Large intestine (tissue), 3 donors: ENCODE measurements around the gene BABAM2. TPM values are rescaled to one million over a fixed set of nuclear protein-coding genes. Genes with fewer than 3 reads are reported as not detected.

Source experiments
- DNase-seq, 2 donors: peaks; one replicate each; pipeline versions ENCODE4 v3.0.0 to v3.0.0-alpha.2; 2013
- H3K27ac ChIP-seq: one replicate; pipeline ENCODE4 v1.5.1; 2013; ENCODE audit warnings: low read length
- H3K27me3 ChIP-seq: 2 replicates; pipeline ENCODE4 v1.6.1; 2013; ENCODE audit warnings: low read length; ENCODE audit not compliant: control insufficient read depth, insufficient read depth
- H3K36me3 ChIP-seq: 2 replicates; pipeline ENCODE4 v1.6.1; 2013; ENCODE audit warnings: low read length; ENCODE audit not compliant: control insufficient read depth, insufficient read depth
- H3K4me1 ChIP-seq: one replicate; pipeline ENCODE4 v1.6.1; 2013; ENCODE audit warnings: low read length; ENCODE audit not compliant: control insufficient read depth, insufficient read depth
- H3K4me3 ChIP-seq: one replicate; pipeline ENCODE4 v1.5.1; 2013; ENCODE audit warnings: low read length
- H3K9me3 ChIP-seq: one replicate; pipeline ENCODE4 v1.6.1; 2013; ENCODE audit warnings: mild to moderate bottlenecking, low read depth, low read length, moderate library complexity; ENCODE audit not compliant: control insufficient read depth
- WGBS: methylation state at CpG from one replicate; pipeline ENCODE4 v1.1.5; 2013; ENCODE audit warnings: low lambda C conversion rate; ENCODE audit not compliant: insufficient coverage; 5-methylcytosine and 5-hydroxymethylcytosine counted together
- polyA plus RNA-seq: library from polyadenylated mRNA; unstranded; fragments of 120-200 nt; gene quantifications from one replicate; pipeline ENCODE4 v1.2.1, GENCODE V29; 2013

The BABAM2 gene
- polyA plus RNA-seq, 1 donor, result 32.0 TPM

DNA sequence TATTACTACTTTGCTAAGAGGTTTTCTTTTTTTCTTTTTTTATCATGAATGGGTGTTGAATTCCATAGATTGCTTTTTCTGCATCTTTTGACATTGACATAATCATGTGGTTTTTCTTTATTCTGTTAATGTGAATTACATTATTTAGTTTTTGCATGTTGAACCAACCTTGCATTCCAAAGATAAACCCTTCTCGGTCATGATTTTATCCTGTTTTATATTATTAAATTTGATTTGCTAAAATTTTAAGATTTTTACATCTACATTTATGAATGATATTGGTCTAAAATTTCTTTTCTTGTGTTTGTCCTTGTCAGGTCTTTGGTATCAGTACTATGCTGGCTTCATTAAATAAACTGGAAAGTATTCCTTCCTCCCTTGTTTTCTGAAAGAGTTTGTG is 414.7 kb downstream of the BABAM2 start:
- no peaks in the 10 kb centered on the region for H3K4me1 ChIP-seq
- WGBS, result 100% methylated on average over 1 of the region's 1 CpG
- no peaks in the 10 kb centered on the region for H3K27me3 ChIP-seq
- peaks cover 8% of the 10 kb centered on the region for H3K36me3 ChIP-seq
- DNase-seq, result no peak
- no peaks in the 10 kb centered on the region for H3K9me3 ChIP-seq
- H3K4me3 ChIP-seq, result no peak overlapping the region
- no peak overlapping the region for H3K27ac ChIP-seq

GRCh38 chr2:28310107-28310506 is 419.6 kb downstream of the BABAM2 start:
- no peak overlapping the region for H3K4me3 ChIP-seq
- no peaks in the 10 kb centered on the region for H3K27me3 ChIP-seq
- no peak overlapping the region for H3K27ac ChIP-seq
- no peaks in the 10 kb centered on the region for H3K4me1 ChIP-seq
- WGBS, result no CpG with 5 or more reads among the region's 2 CpGs
- H3K36me3 ChIP-seq, result peaks cover 10% of the 10 kb centered on the region
- H3K9me3 ChIP-seq, result no peaks in the 10 kb centered on the region
- no peak for DNase-seq

GRCh38 chr2:28311660-28312249 is 421.2 kb downstream of the BABAM2 start:
- WGBS, result no CpG with 5 or more reads among the region's 7 CpGs
- no peaks in the 10 kb centered on the region for H3K27me3 ChIP-seq
- H3K4me1 ChIP-seq, result no peaks in the 10 kb centered on the region
- peaks cover 10% of the 10 kb centered on the region for H3K36me3 ChIP-seq
- H3K27ac ChIP-seq, result no peak overlapping the region
- DNase-seq, result no peak
- no peak overlapping the region for H3K4me3 ChIP-seq
- H3K9me3 ChIP-seq, result no peaks in the 10 kb centered on the region

GRCh38 chr2:28312307-28313219 is 422.0 kb downstream of the BABAM2 start:
- WGBS, result 100% methylated on average over 1 of the region's 6 CpGs
- Histone ChIP-seq H3K27ac (no peak overlapping the region), H3K4me3 (no peak overlapping the region), H3K27me3 (no peaks in the 10 kb centered on the region), H3K36me3 (peaks cover 10% of the 10 kb centered on the region), H3K4me1 (no peaks in the 10 kb centered on the region), H3K9me3 (no peaks in the 10 kb centered on the region)
- DNase-seq, result no peak

DNA sequence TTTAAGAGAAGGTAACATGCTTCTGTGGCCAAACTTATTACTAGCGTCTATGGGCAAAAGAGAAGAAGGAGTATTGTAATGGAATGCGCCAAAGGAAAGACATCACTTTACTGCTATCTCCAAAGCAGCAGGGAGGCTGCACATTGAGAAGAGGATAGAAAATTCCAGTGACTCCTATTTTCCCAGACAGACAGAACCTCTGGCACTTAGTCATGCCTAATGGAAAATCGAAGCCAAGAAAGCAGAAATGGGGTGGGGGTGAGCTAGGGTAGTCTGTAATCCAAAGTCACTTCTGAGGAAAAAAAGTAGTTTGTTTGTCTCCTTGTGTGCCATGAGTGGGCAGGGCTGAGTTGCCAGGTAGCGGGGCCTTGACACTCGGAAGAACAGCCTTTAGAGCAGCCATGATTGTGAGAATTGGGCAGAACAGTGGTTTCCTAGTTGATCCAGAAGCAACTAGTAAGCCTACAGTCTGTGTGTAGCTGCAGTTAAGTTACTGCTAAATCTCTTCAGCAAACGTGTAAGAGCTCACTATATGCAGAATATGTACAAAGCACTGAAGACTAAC is 422.8 kb downstream of the BABAM2 start:
- H3K36me3 ChIP-seq, result peaks cover 5% of the 10 kb centered on the region
- no peak for DNase-seq
- no peak overlapping the region for H3K4me3 ChIP-seq
- H3K27me3 ChIP-seq, result no peaks in the 10 kb centered on the region
- WGBS, result 80% methylated on average over 2 of the region's 6 CpGs
- H3K27ac ChIP-seq, result no peak overlapping the region
- no peaks in the 10 kb centered on the region for H3K9me3 ChIP-seq
- no peaks in the 10 kb centered on the region for H3K4me1 ChIP-seq

- H3K27me3 ChIP-seq, result no peaks in the 10 kb centered on the region
- DNase-seq, result no peak
- H3K27ac ChIP-seq, result no peak overlapping the region
- H3K4me3 ChIP-seq, result no peak overlapping the region
- H3K9me3 ChIP-seq, result no peaks in the 10 kb centered on the region
- peaks cover 4% of the 10 kb centered on the region for H3K36me3 ChIP-seq
- H3K4me1 ChIP-seq, result no peaks in the 10 kb centered on the region
Measured at GRCh38 chr2:28314968-28315367, 424.4 kb downstream of the BABAM2 start.

DNA sequence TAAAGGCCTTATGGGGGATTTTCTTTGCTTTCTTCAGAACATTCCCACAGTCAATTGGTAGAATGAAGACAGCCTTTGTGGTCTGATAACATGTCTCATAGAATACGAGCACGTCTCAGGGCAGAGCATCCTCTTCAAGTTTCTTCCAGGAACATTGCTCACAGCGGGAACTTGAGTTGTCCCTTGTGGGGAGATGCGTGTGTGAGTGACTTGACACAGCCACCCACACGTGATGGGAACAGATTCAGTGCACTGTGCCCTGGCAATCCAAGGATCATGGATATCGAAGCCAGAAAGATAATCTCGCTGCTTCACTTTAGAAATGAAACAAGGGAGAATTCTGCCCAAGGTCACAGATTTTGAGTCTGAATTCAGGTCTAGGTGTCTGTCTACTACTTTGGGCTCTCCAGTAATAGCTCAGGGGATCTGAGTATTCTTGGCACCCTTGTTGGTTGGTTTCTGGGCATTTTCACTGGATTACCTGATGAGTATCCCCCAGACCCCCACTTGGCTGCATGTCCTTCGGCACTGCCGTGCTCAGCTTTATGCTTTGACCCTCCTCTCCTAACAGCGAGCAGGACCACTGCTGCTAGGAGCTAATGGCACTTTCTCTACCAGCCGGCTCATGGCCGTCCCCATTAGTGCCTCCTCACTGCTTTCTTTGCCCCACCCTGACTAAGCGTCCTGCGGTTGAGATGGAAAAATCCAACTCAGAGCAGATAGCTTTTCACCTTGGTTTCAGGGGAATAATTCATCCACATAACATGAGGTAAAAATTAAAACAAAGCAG is 426.2 kb downstream of the BABAM2 start:
- Histone ChIP-seq H3K4me1 (no peaks in the 10 kb centered on the region), H3K27ac (no peak overlapping the region), H3K4me3 (no peak overlapping the region), H3K9me3 (no peaks in the 10 kb centered on the region), H3K27me3 (no peaks in the 10 kb centered on the region), H3K36me3 (no peaks in the 10 kb centered on the region)
- no peak for DNase-seq
- WGBS, result 90% methylated on average over 2 of the region's 14 CpGs

DNA sequence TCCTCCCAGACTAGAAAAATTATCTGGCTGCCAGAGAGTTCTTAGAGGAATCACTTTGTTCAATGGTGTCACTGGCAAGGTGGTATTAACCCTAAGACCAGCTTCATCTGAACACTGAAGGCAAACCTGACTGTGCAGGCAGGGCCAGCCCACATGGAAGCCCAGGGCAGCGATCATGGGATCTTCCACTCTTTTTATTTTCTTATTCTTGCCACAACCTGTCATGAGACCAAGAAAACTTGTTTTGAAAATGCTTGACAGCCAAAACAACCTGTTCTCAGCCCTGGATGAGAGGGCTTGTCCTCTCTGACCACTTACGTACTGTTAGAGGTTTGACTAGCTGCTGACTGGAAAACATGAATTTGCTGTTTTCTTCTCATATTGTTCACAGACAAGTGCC is 426.9 kb downstream of the BABAM2 start:
- Histone ChIP-seq H3K27ac (no peak overlapping the region), H3K27me3 (no peaks in the 10 kb centered on the region), H3K4me1 (no peaks in the 10 kb centered on the region), H3K9me3 (no peaks in the 10 kb centered on the region), H3K36me3 (no peaks in the 10 kb centered on the region), H3K4me3 (no peak overlapping the region)
- no peak for DNase-seq
- no CpG with 5 or more reads among the region's 2 CpGs for WGBS

DNA sequence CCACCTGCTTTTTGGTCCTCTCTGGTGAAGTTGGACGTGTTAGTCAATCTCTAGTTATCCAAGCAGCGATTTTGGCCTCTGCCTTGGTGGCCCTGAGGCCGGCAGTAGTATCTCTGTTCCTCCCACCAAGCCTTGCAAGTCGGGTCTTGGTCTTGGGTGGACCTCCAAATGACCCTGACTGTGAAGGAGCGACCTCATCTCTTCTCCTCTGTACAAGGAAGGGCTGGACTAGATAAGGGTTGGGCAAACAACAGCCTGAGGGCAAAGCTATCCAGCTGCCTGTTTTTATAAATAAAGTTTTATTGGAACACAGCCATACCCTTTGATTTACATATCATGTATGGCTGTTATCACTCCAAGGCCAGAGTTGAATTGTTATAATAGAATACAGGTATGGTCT is 427.5 kb downstream of the BABAM2 start:
- H3K4me1 ChIP-seq, result no peaks in the 10 kb centered on the region
- no peaks in the 10 kb centered on the region for H3K36me3 ChIP-seq
- no CpG with 5 or more reads among the region's 5 CpGs for WGBS
- no peak for DNase-seq
- H3K4me3 ChIP-seq, result no peak overlapping the region
- H3K27me3 ChIP-seq, result no peaks in the 10 kb centered on the region
- no peaks in the 10 kb centered on the region for H3K9me3 ChIP-seq
- no peak overlapping the region for H3K27ac ChIP-seq

DNA sequence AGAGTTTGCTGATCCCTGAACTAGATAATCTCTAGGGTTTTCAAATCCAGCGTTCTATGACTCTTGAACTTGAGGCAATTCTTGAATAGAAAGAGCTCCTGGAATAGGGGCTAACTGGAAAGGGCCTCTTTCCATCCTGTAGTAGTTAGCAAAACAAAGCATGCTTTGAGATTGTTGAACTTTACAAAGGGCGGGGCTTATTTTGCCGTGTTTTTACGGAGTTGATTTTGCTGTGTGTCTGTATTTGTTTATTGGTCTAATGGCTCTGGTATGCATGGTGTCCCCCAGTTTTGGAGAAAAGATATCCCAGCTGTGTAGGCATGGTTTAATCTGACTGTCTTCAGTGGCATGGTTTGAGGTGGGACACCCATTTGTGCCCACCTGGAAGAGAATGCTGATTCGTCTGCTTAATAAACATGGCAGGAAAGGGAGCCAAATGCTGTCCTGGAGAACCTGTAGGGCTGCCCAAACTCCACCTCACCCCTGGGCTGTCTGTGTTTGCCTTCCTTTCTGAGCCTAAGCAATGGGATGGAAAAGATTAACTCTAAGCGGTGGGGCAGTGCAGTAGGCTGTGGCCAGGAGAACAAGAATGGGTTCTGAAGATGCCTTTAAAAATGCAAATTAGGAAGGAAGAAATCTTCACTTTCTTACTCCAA is 428.1 kb downstream of the BABAM2 start:
- DNase-seq, result no peak

More for the DNA sequence above, 428.1 kb downstream of the BABAM2 start:
- H3K4me3 ChIP-seq, result no peak overlapping the region
- H3K27me3 ChIP-seq, result no peaks in the 10 kb centered on the region
- no peak overlapping the region for H3K27ac ChIP-seq
- H3K9me3 ChIP-seq, result no peaks in the 10 kb centered on the region
- WGBS, result 60% methylated on average over 1 of the region's 6 CpGs
- H3K36me3 ChIP-seq, result no peaks in the 10 kb centered on the region
- no peaks in the 10 kb centered on the region for H3K4me1 ChIP-seq
